ENCODE data around the gene SPACA4. TPM values are rescaled to one million over a fixed set of nuclear protein-coding genes. Genes with fewer than 3 reads are reported as not detected.

Gene SPACA4
- polyA plus RNA-seq, 1 donor (not counting 4 experiments of a cell fraction or from before 2014, with no cell fraction given), result 0.08 TPM

GRCh38 chr19:48636859-48637448 lies 30.4 kb downstream of the SPACA4 start, which contains the start of gene DBP:
TSS of gene DBP (minus strand) at chr19:48637379. CDS start at chr19:48636994, 385 bp downstream.
- peak within 1 kb of the TSS; percentile 89 for H3K4me2 ChIP-seq (ENCODE audit: control insufficient read depth, extremely low read depth, insufficient read depth, low read depth, low read length)
- peak within 1 kb of the TSS; percentile 61 for H2AFZ ChIP-seq (ENCODE audit: control insufficient read depth, low read length)
- no peak for FAIRE-seq

DNA sequence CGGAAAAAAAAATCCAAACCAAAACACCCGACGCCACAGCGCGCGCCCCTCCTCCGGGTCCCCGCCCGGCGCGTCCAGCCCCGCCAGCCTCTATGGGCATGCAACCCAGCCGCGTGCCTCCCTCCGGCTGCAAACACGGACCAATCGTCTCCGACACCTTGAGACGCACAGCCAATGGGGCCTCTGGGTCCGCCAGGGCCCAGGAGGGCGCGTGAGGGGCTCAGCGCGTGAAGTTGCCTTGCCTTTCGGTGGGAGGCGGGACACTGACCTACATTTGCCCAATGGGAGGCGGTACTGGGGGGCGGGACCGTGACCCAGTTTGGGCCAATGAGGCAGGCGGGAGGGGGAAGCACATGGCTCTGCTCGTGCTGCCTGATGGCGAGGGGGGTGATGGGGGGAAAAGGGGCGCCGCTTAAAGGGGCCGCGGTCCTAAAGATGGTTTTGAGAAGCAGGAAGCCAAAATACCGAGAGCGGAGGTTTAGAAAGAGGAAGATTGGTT lies 31.0 kb downstream of the SPACA4 start:
- DNase-seq (ENCODE audit: low read depth, low spot score) (peak; percentile 92), FAIRE-seq (no peak)
- Histone ChIP-seq H3K4me3 (ENCODE audit: control insufficient read depth in 2 of 3, extremely low read depth in 1 of 3, insufficient read depth in 2 of 3, low read depth in 1 of 3, low read length in 3 of 3) (peak overlapping the region; percentile 53 to 75 (median 72)), H3K9me1 (ENCODE audit: control insufficient read depth, extremely low read depth, insufficient read depth, low read length) (no peaks in the 10 kb centered on the region), H3K9ac (ENCODE audit: control insufficient read depth, extremely low read depth, insufficient read depth, low read length) (peak overlapping the region; percentile 83), H2AFZ (ENCODE audit: control insufficient read depth, low read length) (peak overlapping the region; percentile 61), H3K79me2 (ENCODE audit: control insufficient read depth, insufficient read depth, low read length) (no peaks in the 10 kb centered on the region), H3K27me3 (ENCODE audit: control insufficient read depth, extremely low read depth, insufficient read depth, low read length) (no peaks in the 10 kb centered on the region), H3K4me1 (ENCODE audit: control insufficient read depth, extremely low read depth, insufficient read depth, low read length) (peaks cover 55% of the 10 kb centered on the region), H3K27ac (ENCODE audit: control insufficient read depth, insufficient read depth, low read length) (peak overlapping the region; percentile 85), H3K36me3 (ENCODE audit: control insufficient read depth in 2 of 2, extremely low read depth in 1 of 2, insufficient read depth in 2 of 2, low read length in 2 of 2) (no peaks in the 10 kb centered on the region), H3K4me2 (ENCODE audit: control insufficient read depth, extremely low read depth, insufficient read depth, low read depth, low read length) (peak overlapping the region; percentile 89), H4K20me1 (ENCODE audit: control insufficient read depth, extremely low read depth, insufficient read depth, low read length) (no peaks in the 10 kb centered on the region), H3K9me3 (ENCODE audit: control insufficient read depth, low read depth, low read length) (no peaks in the 10 kb centered on the region)
- TF ChIP-seq CTCF (optimal IDR thresholded peaks at IDR 0.05 in 1 of 3, IDR thresholded peaks at IDR 0.05 in 1 of 3, conservative IDR thresholded peaks at IDR 0.05 in 1 of 3; ENCODE audit: extremely low read depth in 1 of 3, insufficient read depth in 2 of 3, low read length in 3 of 3) (no peak), EZH2 (IDR thresholded peaks at IDR 0.05; ENCODE audit: low read length) (no peak)
- dilution Hi-C loops (cut with MboI; ENCODE audit: extremely low pct_ligation_motif_present, low sequenced_read_pairs), result no loop called here

More at GRCh38 chr19:48636859-48637448, 30.4 kb downstream of the SPACA4 start, which contains the start of gene DBP:
- Histone ChIP-seq H3K9me1 (ENCODE audit: control insufficient read depth, extremely low read depth, insufficient read depth, low read length) (no peaks in the 10 kb centered on the region), H3K36me3 (ENCODE audit: control insufficient read depth in 2 of 2, extremely low read depth in 1 of 2, insufficient read depth in 2 of 2, low read length in 2 of 2) (no peaks in the 10 kb centered on the region), H3K9ac (ENCODE audit: control insufficient read depth, extremely low read depth, insufficient read depth, low read length) (peak within 1 kb of the TSS; percentile 83), H4K20me1 (ENCODE audit: control insufficient read depth, extremely low read depth, insufficient read depth, low read length) (no peaks in the 10 kb centered on the region), H3K9me3 (ENCODE audit: control insufficient read depth, low read depth, low read length) (no peaks in the 10 kb centered on the region), H3K4me1 (ENCODE audit: control insufficient read depth, extremely low read depth, insufficient read depth, low read length) (peaks cover 58% of the 10 kb centered on the region), H3K79me2 (ENCODE audit: control insufficient read depth, insufficient read depth, low read length) (no peaks in the 10 kb centered on the region), H3K27me3 (ENCODE audit: control insufficient read depth, extremely low read depth, insufficient read depth, low read length) (no peaks in the 10 kb centered on the region), H3K4me3 (ENCODE audit: control insufficient read depth in 2 of 3, extremely low read depth in 1 of 3, insufficient read depth in 2 of 3, low read depth in 1 of 3, low read length in 3 of 3) (peak within 1 kb of the TSS; percentile 53 to 75 (median 72)), H3K27ac (ENCODE audit: control insufficient read depth, insufficient read depth, low read length) (peak within 1 kb of the TSS; percentile 85)
- no peak for DNase-seq (ENCODE audit: low read depth, low spot score)
- dilution Hi-C loops (cut with MboI; ENCODE audit: extremely low pct_ligation_motif_present, low sequenced_read_pairs), result no loop called here
- TF ChIP-seq CTCF (optimal IDR thresholded peaks at IDR 0.05 in 1 of 3, IDR thresholded peaks at IDR 0.05 in 1 of 3, conservative IDR thresholded peaks at IDR 0.05 in 1 of 3; ENCODE audit: extremely low read depth in 1 of 3, insufficient read depth in 2 of 3, low read length in 3 of 3) (peak in 2 of 3 experiments; percentile 18 to 28), EZH2 (IDR thresholded peaks at IDR 0.05; ENCODE audit: low read length) (no peak)
